GM21360 (cell line): ENCODE data around the gene ST3GAL3.

ENCODE experiments used
- ATAC-seq: cut with Tn5 transposase; IDR thresholded peaks from one replicate; pipeline ENCODE4 v1.9.1; 2021; ENCODE audit warnings: mild to moderate bottlenecking, moderate library complexity; ENCODE audit not compliant: unreplicated experiment

ST3GAL3 gene

DNA sequence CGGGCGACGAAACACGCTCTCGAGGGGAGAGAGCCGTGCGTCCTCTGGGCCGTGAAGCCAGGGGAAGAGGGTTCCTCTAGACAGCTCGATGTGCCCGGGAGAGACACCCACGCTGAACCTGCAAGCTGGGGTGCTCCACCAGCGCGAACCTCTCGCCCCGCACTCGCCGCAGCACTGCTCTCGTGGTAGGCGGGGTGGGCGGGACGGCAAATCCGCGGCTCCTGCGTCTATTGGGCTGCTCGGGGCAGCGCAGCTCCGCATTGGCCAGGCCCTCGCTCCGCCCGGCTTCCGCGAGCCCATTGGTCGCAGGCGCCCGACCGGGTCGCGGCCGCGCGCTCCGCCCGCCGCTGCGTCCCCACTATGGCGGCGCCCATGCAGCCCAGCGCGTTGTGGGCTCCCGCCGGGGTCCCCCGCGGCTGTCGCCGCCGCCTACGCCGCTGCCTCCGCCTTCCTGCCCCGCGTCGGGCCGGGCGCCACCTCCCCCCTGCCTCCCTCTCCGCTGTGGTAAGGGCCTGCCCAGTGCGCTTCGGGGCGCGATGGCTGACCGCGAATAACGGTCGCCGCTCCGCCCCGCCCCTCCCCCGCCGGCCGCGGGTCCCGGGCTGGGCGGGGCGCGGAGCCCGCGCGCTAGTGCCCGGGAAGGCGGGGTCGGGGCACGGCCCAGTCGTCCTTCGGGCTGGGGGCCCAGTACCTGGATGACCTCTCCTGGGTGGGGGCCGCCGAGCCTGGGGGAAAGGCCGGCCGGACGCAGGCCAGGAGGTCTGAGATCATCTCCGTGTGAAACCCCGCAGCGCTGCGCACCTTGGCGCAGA is at the start of gene ST3GAL3:
TSS of gene ST3GAL3 (plus strand) at position 347 of the 812 bp plus-strand sequence. CDS start 28,727 bp downstream, outside the sequence.
- peak; percentile 90 for ATAC-seq

GRCh38 chr1:43659212-43660166 is 47.8 kb upstream of the ST3GAL3 start:
- no peak for ATAC-seq

DNA sequence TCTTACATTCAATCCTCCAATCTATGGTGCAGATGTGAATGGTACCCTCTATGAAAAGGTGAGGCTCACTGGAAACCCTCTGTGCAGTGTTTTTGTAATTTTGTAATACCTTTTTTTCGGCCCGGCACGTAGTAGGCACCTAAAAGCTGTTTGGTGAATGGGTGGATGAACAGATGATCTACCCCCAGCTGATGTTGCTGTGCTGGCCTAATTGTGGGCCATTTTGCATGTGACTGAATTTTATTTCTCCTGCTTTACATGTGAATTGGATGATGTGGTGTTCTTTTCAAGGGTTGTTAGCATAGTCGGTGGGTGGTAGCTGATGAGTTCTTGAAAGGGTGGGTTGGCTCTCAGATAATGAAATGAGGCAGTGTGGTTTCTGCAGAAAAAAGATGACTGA is 47.0 kb upstream of the ST3GAL3 start:
- no peak for ATAC-seq

DNA sequence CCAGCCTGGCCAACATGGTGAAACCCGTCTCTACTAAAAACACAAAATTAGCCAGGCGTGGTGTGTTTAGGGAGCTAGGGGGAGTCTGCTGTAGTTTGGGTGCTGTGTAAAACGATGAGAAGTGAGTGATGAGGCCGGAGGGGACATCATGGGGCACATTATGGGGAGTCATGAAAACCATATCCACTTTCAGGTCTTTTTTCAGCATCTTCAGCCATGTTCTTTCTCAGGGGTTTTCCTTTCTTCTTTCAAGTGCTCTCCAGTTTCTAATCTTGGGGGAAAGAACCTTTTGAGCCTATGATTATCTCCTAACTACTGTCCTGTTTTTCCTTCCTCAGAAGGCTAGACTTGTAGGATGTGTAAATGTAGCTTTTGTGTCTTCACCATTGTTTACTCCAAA is 43.0 kb upstream of the ST3GAL3 start:
- no peak for ATAC-seq

DNA sequence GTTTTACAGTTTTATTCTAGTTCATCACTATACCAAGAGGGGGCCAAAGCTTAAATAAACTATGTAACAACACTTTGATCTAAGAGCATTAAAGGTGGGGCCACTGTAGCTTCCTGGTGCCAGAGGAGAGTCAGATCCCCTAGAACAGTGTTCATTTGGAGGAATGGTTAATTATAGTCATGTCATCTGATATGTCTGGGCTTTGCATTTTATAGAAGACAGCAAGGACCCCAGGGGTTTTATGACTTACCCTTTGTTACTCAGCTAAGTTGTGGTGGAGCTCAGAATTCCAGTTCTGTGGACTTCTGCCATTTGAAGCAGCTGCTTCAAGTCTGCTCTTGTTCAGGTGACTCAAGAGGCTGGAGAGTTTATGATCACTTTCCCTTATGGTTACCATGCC is 40.7 kb upstream of the ST3GAL3 start:
- no peak for ATAC-seq

- ATAC-seq: no peak
These were observed 38.4 kb upstream of the ST3GAL3 start for GRCh38 chr1:43668956-43669355.

- ATAC-seq: no peak
These were observed 37.5 kb upstream of the ST3GAL3 start for GRCh38 chr1:43669878-43670277.

DNA sequence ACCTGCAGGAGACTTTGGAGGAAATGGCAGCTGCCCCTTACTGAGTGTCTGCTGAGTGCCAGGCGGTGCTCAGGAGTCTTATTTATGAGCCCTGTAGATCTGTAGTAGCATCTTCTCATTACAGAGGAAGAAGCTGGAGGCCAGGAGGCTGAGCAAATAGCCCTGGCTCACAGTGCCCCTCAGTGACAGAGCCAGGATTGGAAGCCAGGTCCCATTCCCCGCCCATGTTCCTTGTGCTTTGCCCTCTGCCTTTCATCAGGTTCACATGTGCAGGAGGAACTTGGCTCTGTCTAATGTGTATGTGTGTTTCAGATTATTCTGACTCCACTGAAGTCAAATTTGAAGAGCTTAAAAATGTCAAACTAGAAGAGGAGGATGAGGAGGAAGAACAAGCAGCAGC is 36.1 kb upstream of the ST3GAL3 start:
- no peak for ATAC-seq

GRCh38 chr1:43671626-43672330 is 35.6 kb upstream of the ST3GAL3 start:
- ATAC-seq: no peak

- no peak for ATAC-seq
These were observed 34.1 kb upstream of the ST3GAL3 start for GRCh38 chr1:43673261-43673660.

GRCh38 chr1:43678940-43679339 is 28.4 kb upstream of the ST3GAL3 start:
- no peak for ATAC-seq

- ATAC-seq: no peak
These were observed 23.8 kb upstream of the ST3GAL3 start for GRCh38 chr1:43683560-43683959.

- ATAC-seq: no peak
These were observed 20.5 kb upstream of the ST3GAL3 start for GRCh38 chr1:43686801-43687200.

DNA sequence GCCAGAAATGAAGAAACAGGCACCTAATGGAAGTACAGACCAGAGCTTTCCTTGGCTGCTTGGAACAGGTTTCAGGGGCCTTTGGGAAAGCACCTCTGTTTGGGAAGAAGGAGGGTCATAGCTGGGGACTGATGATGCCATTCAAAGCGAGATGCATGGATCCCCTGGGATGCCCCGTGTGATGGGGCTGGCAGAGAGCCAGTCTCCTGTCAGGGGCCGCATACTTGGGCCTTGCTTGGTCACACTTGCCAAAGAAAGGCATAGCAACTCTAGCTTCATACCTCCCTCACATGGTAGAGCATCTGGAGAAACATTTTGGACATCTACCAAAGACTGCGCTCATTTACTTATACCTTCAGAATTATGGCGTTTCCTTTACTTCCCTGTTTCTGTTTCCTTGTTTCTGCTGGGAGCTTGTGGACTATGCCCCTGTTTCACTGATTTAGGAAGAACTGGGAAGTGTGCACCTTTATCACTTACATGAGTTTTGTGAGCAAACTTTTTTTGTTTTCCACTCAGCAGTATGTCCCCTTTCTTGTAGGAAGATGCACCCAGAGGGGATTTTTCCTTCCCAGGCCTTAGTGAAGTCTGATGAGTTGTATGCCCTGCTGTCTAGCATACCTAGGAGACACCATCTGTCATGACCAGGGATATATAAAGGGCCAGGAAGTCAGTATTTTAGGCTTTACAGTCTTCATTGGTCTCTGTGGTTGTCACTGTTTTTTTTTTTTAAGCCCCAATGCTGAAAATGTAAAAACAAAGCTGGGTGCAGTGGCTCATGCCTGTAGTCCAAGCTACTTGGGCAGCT is 19.8 kb upstream of the ST3GAL3 start:
- ATAC-seq: no peak

GRCh38 chr1:43688109-43688387 is 19.3 kb upstream of the ST3GAL3 start:
- no peak for ATAC-seq

DNA sequence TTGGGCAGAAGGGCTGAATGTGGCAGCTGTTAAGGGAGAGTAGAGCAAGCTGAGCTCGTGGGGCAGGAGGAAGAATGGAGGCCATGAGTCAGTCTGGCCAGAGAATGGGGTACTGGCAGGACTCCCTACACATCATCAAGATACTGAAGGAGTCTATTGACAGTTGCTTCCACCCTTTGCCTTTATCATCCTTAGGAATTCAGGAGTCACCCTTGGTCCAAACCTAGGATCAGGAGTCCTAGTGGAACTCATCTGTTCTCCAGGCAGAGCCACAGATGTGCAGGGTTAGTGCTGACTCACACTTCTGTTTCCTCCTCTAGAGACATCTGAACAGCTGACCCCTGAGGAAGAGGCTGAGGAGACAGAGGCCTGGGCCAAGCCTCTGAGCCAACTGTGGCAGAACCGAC is 18.7 kb upstream of the ST3GAL3 start:
- ATAC-seq: no peak

DNA sequence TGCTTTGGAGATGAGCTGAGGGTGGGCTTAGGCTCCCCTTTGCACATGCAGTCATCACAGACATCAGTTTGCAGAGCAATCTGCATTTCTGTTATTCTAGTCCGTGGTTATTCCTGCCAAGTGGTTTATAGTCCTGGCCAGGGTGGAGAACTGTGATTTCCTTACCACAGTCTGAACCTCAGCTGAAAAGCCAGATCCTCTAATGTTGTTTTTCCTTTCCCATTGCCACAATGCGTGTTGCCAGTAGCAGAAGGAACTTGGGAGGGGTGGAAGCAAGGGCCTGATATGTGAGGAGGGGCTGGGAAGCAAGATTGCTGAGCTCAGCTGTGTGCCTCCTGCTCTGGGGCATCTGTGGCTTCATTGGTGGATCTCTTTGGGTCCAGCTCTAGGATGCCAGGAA is 18.0 kb upstream of the ST3GAL3 start:
- no peak for ATAC-seq

- ATAC-seq: no peak
These were observed 15.2 kb upstream of the ST3GAL3 start for GRCh38 chr1:43691871-43692815.

GRCh38 chr1:43693371-43693770 is 14.0 kb upstream of the ST3GAL3 start:
- no peak for ATAC-seq
